NCI-H187 treated with DMSO at 0.1 percent for 48 hours (cell line): Measurements from ENCODE around the gene CLCN6.

Experiments used
- DNase-seq: peaks from one replicate; lab custom pipeline; 2025; lab: John Stamatoyannopoulos, UW

CLCN6 gene

DNA sequence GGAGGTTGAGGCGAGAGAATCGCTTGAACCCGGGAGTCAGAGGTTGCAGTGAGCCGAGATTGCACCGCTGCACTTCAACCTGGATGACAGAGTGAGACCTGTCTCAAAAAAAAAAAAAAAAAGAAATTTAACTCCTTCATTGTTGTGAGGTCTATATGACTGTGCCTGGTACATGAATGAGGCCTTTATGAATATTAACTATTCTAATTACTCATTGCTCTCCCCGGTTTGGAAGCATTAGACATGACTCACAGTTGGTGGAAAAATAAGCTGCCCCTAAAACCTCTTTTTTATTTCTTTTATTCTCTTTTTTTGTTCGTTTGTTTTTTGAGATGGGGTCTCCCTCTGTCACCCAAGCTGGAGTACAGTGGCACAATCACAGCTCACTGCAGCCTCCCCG lies 49.4 kb downstream of the CLCN6 start:
- DNase-seq = no peak

DNA sequence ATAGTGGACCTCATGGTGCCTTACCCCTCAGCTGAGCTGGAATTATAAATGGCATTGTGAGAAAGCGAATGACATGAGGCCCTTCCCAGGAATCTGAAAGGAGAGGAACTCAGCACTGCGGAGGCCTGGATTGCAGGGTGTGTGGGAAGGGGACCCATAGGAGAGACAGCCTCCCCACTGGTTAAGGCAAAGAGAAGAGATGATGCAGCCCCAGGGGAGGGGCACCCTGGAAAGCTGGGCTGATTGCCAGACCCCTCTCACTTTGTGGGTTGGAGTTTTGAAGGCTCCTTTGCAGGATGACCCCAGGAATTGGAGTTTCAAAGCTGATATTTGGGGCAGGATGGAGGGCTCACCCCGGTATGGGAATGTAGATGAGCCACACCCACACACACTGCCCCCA lies 50.7 kb downstream of the CLCN6 start:
- DNase-seq = no peak

DNA sequence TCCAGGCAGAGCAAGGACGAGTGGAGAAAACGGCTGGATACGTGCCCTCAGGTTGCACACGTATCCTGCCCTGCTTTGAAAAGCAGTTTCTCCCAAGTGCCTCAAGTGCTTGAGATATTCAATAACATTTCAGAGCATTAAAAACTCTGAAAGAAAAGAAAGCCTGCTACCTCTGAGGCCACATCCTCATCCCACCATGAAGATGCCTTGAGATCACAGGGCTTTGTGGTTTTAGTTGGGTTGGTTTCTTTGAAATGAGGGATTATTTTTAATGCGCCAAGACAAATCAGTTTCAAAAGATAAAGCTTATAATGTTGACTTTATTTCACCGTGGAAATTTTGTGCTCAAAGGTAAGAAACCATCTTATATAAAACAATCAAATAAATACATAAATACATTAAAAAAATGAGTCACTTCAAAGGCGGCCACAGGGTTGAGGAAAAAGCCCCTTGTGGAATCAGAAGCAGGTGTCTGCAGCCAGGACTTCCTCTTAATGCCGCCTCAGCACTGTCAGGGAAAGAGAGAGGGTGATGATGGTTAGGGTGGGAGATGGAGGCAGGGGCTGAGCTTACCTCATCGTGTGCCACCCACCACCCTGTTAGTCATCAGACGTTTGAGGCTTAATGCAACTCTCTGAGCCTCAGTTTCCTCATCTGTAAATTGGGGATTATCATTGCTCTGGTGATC lies 51.3 kb downstream of the CLCN6 start:
- no peak for DNase-seq

DNA sequence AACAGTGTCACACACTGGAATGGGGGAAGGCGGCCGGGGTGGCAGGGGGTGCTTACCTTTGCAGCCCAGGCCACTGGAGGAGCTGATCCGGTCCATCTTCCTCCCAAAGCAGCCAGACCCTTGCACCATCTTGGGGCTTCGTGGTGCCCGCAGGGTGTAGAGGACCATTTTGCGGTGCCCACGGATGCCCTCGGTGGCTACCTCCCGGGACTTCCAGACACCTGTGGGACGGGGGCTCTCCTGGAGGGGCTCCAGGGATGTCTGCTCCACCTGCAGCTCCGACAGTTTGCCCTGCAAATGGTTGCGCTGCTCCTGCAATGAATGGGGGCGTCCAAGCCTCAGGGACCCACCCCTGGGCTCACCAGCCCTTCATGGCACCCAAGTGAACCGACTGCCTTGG lies 52.2 kb downstream of the CLCN6 start:
- DNase-seq = no peak

DNA sequence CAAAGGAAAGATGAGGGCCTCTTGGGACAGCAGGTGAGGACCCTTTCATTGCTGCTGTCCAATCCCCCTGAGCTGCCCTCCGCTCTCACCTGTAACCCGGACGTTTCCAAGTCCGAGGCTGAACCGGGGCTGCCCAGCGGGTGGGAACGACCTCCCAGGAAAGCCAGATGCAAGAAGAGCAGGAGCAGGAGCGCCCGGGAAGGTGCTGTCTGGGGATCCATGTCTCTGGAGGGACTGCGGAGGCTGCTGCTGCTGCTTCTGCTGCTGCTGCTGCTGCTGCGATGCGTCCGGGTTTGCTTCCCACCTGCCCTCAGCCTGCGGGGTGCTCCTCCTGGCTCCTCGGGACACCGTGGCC lies 52.6 kb downstream of the CLCN6 start, which contains the start of gene NPPB:
NPPB (minus strand) TSS at position 333 of the 355 bp plus-strand sequence; CDS start at position 221, 112 bp downstream.
- no peak for DNase-seq

DNA sequence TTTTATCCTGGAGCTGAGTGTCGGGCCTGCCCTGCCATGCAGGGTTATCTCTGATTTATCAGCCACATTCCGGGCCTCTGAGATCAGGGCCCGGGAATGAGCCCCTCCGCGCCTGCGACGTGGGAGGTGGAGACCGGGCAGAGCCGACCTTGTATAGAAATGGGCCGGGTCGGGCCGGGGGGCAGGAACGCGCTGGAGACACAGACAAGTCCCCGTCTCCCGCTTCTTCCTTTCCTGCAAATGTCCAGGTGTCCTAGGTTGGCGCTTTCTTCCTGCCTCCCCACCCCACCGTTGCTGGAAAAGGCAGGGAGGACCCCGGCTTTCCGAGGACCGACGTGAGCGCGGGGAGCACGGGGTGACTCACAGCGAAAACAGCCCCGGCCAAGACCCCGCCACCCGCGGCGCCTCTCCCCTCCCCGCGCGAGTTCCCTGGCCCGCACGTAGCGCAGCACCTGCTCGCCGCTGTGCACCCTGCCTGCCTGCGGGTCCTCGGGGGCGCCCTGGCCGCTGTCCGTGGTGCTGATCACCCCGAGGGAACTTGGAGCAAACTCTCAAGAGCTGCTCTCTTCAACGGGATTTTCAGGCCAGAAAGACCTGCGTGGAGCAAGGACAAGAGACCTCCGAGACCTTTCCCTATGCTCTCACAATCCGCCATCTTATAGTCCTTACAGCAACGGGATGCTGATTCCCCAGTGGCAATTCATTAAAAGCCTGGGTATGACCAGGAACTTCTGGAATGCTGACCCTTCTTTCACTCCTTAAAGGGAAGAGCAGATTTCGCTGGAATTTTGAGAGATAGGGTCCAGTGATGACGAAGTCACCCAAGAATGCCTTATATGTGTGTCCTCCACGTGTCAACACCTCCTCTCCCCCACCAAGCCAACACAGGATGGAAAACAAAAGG lies 53.2 kb downstream of the CLCN6 start:
- DNase-seq = no peak

DNA sequence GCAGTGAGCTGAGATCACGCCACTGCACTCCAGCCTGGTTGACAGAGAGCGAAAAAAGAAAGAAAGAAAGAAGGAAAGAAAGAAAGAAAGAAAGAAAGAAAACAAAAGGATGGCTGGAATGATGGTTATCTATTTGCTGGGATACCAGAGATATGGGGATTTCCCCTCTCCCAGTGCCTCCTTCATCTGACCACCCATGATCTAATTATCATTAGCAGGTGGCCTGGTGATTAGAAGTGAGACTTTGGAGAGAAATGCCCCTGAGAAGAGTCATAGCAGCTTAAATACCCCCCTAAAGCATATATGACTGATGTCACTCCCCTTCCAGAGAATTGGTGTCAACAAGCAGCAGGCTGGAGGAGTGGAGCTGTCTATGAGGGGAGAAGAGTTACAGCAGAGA lies 54.1 kb downstream of the CLCN6 start:
- no peak for DNase-seq

DNA sequence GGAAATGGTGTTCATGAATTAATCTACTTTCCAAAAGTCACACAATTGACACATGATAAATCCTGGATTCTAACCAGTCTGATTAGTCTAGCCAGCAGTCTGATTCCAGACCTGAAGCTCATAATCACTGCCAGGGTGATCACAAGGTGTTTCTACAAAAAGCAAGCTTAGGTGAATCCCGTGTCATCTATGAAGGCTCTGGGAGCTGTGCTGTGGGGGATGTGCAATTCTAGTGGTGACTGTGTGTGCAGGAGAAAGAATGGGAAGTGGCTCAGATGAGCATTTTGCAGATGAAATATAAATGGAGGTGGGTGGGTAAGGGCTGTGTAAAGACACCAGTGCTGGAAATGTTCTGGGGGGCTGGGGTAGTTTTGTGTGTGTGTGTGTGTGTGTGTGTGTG lies 54.6 kb downstream of the CLCN6 start:
- no peak for DNase-seq

DNA sequence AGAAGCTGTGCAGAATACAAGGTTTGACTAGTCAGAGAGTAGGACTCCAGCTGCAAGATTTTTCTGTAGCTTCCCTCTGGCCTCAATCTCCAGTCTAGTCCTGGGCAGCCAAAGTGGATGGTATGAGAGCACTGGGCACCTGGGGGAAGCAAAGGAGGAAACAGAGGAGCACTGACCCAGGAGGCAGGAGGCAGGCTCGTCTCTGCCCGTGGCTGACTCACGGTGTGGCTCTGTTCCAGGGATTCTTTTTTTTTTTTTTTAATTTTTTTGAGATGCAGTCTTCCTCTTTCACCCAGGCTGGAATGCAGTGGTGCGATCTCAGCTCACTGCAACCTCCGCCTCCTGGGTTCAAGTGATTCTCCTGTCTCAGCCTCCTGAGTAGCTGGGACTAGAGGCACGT lies 56.9 kb downstream of the CLCN6 start:
- DNase-seq = no peak

DNA sequence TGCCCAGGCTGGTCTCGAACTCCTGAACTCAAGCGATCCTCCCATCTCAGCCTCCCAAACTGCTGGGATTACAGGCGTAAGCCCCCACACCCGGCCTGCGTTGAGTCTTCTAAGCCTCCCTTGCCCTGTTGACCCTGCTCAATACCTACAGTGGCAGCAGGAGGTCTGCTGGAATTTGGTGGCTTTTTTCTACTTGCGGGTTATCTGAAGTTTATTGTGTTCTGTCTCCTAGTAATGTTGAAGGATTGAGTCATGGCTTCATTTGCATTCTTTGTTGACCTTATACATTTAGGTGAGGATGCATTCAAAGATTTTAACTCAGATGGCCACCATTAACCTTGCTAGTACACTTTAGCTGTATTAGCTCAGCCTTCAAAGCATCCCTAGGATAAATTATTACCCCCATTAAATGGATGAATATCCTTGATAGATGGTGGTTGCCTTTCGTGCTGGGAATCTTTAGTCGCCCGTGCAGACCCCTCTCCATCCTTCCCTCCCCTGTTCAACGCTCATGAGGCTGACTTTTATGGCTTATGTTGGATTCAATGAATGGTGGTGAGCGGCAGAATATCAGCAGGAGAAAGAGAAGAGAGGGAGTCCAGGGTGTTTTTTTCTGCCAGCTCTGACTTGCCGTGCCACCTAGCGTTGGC lies 62.5 kb downstream of the CLCN6 start:
- DNase-seq = no peak

DNA sequence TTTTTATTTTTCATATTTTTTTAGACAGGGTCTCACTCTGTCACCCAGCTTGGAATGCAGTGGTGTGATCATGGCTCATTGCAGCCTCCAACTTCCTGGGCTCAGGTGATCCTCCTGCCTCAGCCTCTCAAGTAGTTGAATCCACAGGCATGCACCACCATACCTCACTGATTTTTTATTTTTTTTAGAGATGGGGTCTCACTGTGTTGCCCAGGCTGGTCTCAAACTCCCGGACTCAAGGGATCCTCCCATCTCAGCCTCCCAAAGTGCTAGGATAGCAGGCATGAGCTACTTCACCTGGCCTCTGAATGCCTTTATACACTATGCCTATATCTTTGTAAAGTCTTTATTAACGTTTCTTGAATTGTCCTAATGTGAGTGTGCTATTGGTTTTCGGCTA lies 63.1 kb downstream of the CLCN6 start:
- no peak for DNase-seq

DNA sequence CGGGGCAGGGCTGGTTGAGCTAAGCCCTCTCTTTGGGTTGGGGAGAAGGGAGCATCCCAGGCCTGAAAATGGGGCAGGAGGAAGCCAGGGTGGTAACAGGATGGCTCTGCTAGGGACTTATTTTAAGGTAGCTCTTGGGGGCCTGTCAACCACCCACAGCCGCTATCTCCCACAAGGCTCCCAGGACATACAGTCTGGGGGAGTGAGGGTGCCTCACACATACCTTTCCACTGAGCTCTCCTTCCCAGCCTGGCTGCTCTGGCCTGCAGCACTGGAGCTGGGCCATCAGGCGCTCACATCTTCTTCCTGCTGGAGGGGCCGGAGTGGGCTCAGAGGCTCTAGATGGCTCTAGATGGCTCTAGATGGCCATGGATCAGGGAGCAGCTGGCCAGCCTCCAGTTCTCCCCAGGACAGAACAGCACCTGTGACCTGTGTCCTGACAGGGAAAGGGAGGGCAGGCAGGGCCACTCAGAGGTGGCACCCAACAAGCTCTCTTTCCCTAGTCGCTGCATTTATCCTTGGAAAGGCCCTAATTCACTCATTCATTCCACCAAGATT lies 63.7 kb downstream of the CLCN6 start:
- DNase-seq = no peak

DNA sequence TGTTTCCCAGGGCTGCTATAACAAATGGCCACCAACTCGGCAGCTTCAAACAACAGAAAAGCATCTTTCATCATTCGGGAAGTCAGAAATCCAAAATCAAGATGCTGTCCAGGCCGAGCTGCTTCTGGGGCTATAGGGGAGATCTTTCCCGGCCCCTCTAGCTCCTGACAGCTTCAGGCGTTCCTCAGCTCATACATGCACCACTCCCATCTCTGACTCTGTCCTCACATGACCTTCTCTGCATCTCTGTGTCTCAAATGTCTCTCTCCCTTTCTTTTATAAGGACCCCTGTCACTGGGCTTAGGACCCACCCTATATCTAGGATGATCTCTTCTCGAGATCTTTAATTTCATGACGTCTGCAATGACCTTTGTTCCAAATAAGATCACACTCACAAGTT lies 66.6 kb downstream of the CLCN6 start:
- DNase-seq = no peak

DNA sequence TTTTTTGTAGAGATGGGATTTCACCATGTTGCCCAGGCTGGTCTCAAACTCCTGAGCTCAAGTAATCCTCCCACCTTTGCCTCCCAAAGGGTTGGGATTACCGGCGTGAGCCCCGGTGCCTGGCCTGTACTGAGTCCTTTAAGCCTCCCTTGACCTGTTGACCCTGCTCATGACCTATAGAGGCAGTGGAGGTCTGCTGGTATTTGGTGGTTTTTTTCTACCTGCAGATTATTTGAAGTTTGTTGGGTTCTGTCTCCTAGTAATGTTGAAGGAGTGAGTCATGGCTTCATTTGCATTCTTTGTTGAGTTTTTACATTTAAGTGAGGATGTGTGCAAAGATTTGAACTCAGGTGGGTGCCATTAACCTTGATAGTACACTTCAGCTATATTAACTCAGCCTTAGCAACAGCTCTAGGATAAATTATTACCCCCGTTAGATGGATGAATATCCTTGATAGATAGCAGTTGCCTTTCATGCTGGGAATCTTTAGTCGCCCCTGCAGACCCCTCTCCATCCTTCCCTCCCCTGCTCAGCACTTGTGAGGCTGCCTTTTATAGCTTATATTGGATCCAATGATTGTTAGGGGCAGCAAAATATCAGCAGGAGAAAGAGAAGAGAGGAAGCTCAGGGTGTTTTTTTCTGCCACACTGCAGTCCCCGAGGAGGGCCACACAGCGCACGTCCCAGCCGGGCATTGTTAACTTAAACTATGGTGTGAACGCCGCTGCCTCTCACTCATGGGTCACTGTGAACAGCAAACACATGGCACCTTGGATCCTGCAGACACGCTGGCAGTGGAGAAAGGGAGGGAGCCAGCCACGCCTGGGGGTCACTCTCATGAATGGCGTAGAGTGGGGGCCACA lies 67.6 kb downstream of the CLCN6 start:
- DNase-seq = no peak

DNA sequence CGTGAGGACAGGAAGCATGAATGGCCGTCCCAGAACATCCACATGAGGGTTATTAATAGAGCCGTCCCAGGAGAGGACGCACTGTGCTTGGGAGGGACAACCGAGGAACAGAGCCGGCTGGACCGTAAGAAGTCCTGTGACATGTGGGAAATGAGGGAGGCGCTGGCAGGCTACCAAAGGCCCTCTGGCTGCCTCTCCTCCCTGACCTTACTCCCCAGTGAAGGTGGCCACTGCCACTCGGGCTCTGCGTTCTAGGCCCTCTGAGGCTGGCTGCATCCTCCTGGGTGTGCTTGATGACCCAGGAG lies 68.2 kb downstream of the CLCN6 start:
- DNase-seq = no peak

DNA sequence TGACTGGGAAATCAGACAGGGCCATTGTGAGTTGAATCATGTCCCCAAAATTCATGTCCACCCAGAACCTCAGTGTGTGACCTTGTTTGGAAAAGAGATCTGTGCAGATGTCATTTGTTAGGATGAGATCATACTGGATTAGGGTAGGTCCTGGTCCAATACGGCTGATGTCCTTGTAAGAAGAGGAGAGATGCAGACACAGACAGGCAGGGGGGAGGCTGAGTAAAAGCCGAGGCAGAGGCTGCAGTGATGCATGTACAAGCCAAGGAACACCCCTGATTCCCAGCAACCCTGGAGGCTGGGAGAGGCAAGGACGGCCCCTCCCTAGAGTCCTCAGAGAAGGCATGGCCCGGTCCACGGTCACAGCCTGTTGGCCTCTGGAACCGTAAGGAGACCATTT lies 68.6 kb downstream of the CLCN6 start:
- no peak for DNase-seq

DNA sequence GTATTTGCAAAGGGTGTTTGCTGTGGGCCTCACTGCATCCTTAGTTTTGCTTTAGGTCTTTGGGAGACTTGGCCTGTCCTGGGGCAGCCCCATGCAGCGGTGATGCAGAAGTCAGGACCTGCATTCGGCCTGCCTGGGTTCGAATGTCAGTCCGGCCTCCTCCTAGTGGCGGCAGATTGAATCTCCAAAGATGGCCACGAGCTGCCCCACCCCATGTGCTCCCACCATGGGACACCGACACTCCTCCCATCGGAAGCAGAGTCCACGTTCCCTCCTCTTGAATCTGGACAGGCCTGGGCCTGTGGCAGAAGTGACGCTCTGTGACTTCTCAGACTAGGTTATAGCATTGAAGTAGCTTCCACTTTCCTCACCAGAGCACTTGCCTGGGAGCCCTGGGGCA lies 69.1 kb downstream of the CLCN6 start:
- no peak for DNase-seq

DNA sequence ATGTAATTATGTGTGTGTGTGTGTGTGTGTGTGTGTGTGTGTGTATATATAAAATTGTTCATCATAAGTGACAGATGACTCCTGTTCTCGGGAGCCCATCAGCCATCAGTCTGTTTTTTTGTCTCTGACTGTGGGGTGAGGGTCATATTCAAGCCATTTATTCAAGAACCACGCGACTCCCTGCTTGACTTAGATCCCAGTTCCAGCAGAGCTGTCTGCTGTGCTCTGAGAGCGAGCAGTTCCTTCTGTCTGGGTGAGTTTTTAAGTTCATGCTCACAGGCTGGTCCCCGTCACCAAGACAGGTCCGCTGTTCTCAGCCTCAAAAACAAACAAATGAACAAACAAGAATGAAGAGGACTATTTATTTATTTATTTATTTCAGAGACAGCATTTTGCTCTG lies 71.1 kb downstream of the CLCN6 start:
- DNase-seq = no peak

DNA sequence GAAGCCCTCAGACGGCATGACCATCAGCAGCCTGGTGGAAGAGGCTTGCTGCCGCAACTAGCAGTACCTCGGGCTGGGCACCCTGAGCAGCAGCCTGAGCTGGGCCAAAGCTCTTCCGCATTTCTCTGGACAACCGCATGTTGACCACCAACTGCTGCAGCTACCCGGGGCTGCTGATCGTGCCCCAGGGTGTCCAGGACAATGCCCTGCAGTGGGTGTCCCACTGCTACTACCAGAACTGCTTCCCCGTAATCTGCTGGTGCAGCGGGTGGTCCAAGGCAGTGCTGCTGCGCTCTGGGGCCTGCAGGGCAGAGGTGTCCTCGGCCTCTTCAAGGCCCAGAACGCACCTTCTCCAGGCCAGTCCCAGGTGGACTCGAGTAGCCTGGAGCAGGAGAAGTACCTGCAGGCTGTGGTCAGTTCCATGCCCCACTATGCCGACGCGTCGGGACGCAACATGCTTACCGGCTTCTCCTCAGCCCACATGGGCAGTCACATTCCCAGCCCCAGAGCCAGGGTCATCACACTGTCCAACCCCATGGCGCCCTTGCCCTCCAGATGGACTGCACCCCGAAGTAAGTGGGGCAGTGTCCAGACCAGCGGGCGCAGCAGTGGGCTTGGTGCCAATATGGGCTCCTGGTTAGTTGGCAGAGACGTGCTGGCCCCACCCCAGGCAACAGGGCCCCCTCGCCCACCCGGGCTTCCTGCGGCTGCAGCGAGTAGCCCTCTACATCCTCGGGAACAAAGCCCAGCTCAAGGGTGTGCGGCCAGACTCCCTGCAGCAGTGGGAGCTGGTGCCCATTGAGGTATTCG lies 72.3 kb downstream of the CLCN6 start:
- no peak for DNase-seq

DNA sequence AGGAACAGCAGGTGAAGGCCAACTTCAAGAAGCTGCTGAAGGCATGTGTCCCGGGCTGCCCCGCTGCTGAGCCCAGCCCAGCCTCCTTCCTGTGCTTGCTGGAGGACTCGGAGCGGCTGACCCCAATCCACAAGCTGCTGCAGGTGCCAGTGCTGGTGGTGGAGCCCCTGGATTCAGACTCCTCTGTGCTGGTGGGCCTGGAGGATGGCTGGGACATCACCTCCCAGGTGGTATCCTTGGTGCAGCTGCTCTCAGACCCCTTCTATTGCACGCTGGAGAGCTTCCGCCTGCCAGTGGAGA lies 72.8 kb downstream of the CLCN6 start:
- no peak for DNase-seq
